GM21576 (cell line): ENCODE measurements around the gene NCK1.

Source experiments
- ATAC-seq: cut with Tn5 transposase; IDR thresholded peaks from one replicate; pipeline ENCODE4 v1.9.1; 2021; ENCODE audit warnings: mild to moderate bottlenecking, moderate library complexity; ENCODE audit not compliant: unreplicated experiment

The NCK1 gene

DNA sequence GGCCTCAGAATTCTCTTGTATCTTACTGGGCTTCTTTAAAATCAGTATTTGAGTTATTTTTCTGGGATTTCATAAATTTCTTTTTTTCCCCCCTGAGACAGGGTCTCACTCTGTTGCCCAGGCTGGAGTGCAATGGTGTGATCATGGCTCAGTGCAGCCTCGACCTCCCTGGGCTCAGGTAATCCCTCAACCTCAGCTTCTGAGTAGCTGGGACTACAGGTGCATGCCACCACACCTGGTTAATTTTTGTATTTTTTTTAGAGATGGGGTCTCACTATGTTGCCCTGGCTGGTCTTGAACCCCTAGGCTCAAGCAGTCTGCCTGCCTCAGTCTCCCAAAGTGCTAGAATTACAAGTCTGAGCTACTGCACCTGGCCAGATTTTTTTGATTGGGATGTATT is 43.5 kb downstream of the NCK1 start:
- ATAC-seq, result no peak

DNA sequence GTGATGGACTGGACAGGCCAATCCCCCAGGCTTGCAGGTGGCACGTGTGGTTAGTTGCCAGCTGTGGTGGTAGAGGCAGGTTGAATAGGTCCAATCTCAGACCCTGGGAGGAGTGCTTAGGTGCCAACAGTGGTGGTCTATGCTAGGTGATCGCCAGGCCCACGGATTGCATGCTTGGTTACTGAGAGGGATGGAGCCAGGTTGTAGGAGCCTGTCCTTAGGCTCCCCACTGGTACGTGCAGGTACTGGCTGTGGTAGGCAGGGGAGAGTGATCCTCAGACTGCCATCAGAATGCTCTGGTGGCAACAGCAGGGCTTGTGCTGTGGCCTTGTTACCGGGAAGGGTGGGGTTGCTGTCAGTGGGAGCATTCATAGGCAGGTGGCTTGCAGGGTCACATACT is 44.7 kb downstream of the NCK1 start:
- ATAC-seq, result no peak

DNA sequence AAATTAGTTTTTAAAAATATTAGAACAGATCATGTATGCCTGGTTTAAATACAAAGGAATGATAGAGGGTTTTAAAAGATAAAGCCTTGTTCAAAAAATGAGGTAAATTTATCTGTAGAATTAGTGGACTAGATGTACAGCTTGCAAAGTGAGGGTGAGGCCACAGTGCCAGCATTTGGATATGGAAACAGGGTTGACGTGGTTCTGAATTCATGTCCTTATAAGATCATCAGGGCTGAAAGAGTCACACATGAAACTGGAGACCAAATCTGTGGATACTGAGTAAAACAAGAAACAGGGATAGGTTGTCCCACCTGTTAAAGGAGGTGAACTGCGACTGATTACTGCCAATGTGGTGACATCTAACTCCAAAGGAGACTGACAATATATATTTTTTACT is 46.3 kb downstream of the NCK1 start:
- no peak for ATAC-seq

DNA sequence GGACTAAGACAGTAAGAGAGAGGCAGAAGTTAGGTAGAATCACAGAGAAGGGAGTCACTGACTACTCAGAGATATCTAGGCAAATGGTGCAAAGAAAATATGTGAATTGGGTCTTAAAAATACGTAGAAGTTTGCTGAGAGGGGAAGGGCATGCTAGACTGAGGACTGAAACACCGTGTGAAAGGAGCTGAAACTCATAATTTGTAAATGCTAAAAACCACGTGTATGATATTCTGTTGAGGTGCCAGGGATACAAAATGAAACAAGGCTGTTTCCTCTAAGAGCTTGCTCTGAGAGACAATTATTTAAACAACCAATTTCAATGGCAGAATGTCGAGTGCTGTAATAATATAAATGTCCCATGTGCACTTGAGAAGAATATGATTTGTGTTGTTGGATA is 47.2 kb downstream of the NCK1 start:
- no peak for ATAC-seq

- no peak for ATAC-seq
These were observed 48.7 kb downstream of the NCK1 start for GRCh38 chr3:136910697-136911096.

GRCh38 chr3:136913168-136913567 is 51.2 kb downstream of the NCK1 start:
- ATAC-seq, result no peak

DNA sequence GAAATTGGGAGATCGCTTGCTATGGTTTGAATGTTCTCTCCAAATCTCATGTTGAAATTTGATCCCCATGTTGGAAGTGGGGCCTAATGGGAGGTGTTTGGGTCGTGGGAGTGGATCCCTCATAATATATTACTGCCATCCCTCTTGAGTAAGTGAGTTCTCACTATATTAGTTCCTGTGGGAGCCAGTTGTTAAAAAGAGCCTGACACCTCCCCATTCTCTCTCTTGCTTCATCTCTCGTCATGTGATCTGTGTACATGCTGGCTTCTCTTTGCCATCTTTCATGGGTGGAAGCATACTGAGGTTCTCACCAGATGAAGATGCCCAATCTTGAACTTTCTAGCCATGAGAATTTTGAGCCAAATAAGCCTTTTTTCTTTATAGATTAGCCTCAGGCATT is 52.7 kb downstream of the NCK1 start:
- ATAC-seq, result no peak

GRCh38 chr3:136916223-136916622 is 54.2 kb downstream of the NCK1 start:
- ATAC-seq, result no peak

GRCh38 chr3:136919799-136920580 is 58.0 kb downstream of the NCK1 start:
- no peak for ATAC-seq

DNA sequence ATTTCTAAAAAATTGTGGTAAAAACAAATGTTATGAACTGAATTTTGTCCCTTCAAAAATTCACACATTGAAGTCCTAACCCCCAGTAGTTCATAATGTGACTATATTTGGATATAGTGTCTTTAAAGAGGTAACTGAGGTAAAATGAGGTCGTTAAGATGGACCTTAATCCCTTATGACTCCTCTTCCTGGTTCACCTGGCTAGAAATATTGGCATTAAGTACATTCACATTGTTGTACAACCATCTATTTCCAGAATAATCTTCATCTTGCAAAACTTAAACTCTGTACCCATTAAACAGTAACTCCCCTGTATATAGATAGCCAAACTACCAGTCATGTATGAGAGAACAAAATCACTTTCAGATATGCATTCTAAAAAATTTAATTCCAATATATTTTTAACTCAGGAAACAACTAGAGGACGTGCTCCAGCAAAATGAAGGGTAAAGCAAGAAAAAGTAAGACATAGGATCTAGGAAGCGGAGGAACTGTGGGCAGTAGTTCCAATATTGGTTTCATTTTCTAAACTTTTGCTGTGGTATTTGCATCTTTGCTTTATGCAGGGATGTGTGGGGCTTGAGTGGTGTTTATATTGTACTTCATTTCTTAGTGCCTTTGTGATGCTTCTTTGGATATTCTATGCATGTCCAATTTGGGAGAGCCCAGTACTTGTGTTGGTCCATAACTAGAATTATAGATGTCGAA is 59.0 kb downstream of the NCK1 start:
- ATAC-seq, result no peak

DNA sequence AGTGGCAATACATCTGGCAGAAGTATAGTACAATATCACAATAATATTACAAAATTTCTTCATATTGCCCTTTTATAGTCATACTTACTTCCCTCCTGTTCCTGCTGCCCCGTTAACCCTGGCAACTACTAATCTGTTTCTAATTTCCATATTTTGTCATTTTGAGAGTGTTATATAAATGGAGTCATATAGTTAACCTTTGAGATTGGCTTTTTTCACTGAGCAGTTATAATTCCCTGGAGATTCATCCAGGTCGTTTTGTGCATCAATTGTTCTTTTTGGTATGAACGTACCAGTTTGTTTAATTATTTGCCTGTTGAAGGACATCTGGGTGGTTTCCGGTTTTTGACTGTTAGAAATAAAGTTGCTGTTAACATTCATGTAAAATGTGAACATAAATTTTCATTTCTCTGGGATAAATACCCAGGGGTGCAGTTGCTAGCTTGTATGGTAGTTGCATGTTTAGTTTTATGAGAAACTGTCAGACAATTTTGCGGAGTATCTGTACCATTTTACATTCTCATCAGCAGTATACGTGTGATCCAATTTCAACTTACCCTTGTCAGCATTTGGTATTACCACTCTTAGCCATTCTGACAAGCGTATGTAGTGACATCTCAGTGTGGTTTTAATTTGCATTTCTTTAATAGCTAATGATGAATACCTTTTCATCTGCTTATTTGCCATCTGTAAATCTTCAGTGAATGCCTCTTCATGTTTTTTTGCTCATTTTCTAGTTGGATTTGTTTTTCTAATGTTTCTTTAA is 63.6 kb downstream of the NCK1 start:
- no peak for ATAC-seq

GRCh38 chr3:136928240-136928639 is 66.2 kb downstream of the NCK1 start:
- no peak for ATAC-seq

DNA sequence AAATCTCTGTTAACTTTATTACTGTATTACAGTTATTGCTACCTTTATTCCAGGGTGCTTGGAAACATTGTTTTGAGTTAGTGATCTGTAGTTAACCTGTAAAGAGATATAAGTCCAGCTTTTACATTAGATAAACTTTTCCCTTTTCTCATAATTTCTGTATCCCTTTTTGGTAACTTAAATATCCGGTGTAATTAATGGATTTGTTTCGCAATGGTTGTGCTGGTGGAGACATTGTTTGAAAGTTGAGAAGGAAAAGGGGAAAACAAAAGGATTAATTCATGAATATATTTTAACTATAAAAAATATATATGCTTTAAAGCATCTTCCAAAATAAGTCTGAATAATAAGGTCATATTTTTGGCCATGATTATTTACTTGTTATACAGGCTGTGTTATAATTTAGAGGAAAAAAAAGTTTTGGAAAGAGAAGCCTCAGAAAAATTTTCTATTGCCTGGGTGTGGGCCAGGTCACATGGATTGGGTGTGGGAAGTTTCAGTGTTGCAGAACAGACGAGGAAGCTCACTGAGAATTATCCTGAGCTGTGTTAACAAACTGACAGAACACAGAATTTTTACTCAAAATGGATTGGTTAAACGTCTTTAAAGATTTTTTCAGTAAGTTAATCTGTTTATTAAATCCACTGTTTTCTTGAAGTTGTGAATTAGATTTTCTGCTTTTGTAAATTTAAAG is 68.1 kb downstream of the NCK1 start:
- no peak for ATAC-seq

- ATAC-seq, result no peak
These were observed 69.6 kb downstream of the NCK1 start for GRCh38 chr3:136931606-136932005.

GRCh38 chr3:136932523-136932922 is 70.5 kb downstream of the NCK1 start:
- ATAC-seq, result no peak

DNA sequence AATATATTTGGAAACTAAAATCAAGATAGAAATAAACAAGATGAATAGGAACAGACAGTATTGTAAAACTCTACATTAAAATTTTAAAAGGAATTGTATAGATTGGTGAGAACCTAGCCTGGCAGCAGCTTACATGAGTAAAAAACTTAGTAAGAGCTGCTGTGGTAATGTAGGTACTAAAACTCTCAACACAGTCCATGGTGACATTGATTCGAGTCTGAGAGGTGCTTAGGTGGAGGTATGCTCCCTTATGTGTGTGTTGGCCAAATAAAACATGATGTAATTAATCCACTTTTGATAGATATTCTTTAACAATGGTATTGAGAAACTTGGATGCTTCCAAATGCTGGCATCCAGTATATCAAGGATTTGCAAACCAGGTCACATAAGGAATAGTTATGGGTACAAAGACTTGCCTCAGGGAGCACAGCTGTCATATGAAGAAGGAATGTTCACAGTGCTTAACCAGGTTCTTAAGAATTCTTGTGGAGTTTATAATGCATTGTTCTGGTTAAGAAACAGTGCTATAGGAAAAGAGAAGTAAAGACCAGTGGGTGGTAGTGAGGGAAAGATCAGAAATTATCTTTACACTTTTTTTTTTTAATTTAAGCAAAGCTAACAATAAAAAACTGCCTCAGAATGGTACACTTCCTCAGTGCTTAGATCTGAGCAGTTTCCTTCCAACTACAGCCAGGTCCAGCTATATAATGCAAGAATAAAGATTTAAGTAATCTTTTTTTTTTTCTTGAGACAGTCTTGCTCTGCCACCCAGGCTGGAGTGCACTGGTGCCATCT is 71.2 kb downstream of the NCK1 start:
- ATAC-seq, result no peak

- ATAC-seq, result no peak
These were observed 75.2 kb downstream of the NCK1 start for GRCh38 chr3:136937175-136937574.

DNA sequence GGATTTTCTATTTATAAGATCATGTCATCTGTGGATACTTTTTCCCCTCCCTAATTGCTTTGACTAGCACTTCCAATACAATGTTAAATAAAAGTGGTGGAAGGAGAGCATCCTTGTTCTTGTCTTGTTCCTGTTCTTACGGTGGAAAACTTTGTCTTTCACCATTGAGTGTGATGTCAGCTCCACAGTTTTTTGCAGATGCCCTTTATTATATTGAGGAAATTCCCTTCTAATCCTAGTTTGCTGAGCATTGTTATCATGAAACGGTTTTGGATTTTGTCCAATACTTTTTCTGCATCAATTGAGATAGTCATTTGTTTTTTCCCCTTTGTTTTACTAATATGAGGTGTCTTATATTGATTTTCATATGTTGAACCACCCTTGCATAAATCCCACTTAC is 75.8 kb downstream of the NCK1 start:
- no peak for ATAC-seq

DNA sequence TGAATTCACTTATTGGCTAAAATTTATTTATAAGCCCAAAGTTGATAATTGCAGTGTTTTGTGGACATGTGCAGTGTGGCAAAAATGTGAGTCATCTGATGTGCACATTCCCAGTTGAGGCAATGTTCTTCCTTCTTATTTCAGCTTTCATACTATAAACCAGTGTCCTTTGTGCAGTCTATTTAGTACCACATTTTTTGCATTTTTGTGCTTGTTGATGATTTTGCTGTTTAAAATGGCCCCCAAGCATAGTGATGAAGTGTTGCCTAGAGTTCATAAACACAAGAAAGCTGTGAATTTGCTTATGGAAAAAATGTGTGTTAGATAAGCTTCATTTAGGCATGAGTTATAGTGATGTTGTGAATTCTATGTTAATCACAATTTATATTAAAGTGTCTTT is 76.3 kb downstream of the NCK1 start:
- ATAC-seq, result no peak

GRCh38 chr3:136939489-136939888 is 77.5 kb downstream of the NCK1 start:
- no peak for ATAC-seq
